ENCODE measurements around the gene MICAL2. TPM values are rescaled to one million over a fixed set of nuclear protein-coding genes. Genes with fewer than 3 reads are reported as not detected.
A peak's percentile ranks its signal among the peaks of the same experiment; 100 is the strongest.

The MICAL2 gene
- total and polyA plus RNA-seq, 2 donors = 17.3 to 26.8 TPM

DNA sequence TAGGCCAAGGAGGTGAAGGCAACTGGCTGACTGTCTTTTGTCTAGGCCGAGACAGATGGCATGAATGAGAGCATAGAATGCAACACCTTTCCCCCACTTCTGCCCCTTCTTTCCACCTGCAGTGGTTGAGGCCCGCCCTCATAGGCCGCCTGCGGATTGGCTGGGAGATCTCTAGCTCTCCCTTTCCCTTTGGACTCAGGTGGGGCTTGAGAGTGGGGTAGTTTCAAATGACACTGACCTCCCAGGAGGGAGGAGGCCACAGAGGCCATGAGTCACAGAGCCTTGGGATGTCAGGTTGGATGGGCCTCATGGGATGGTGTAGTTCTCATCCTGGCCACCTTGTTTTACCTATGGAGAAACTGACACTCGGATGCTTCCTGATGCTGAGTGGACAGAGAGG is 9.1 kb downstream of the MICAL2 start:
- Histone ChIP-seq H3K27ac (ENCODE audit: low read depth in 1 of 2, low read length in 1 of 2) (peak overlapping the region in 1 of 2 donors; percentile 38), H3K36me3 (ENCODE audit: control insufficient read depth in 2 of 2, insufficient read depth in 2 of 2, low read length in 1 of 2) (no peaks in the 10 kb centered on the region), H3K4me3 (ENCODE audit: low read length in 2 of 2) (no peak overlapping the region), H3K9me3 (ENCODE audit: control insufficient read depth in 2 of 2, insufficient read depth in 1 of 2, low read length in 1 of 2) (no peaks in the 10 kb centered on the region), H3K27me3 (ENCODE audit: control insufficient read depth in 2 of 2, insufficient read depth in 1 of 2, low read length in 1 of 2) (no peaks in the 10 kb centered on the region), H3K4me1 (ENCODE audit: control insufficient read depth in 2 of 2, insufficient read depth in 2 of 2, low read length in 2 of 2) (peaks cover 8 to 54% of the 10 kb centered on the region in 2 donors)
- WGBS = 97% methylated on average over 5 of the region's 5 CpGs
- DNase-seq (ENCODE audit: low read depth in 6 of 9, low spot score in 9 of 9) = no peak

GRCh38 chr11:12120031-12121008 is 9.9 kb downstream of the MICAL2 start:
- no peaks in the 10 kb centered on the region for H3K36me3 ChIP-seq (ENCODE audit: control insufficient read depth in 2 of 2, insufficient read depth in 2 of 2, low read length in 1 of 2)
- peaks cover 12 to 59% of the 10 kb centered on the region in 2 donors for H3K4me1 ChIP-seq (ENCODE audit: control insufficient read depth in 2 of 2, insufficient read depth in 2 of 2, low read length in 2 of 2)
- WGBS = 90% methylated on average over 9 of the region's 9 CpGs
- no peak overlapping the region for H3K27ac ChIP-seq (ENCODE audit: low read depth in 1 of 2, low read length in 1 of 2)
- H3K27me3 ChIP-seq (ENCODE audit: control insufficient read depth in 2 of 2, insufficient read depth in 1 of 2, low read length in 1 of 2) = no peaks in the 10 kb centered on the region
- no peak overlapping the region for H3K4me3 ChIP-seq (ENCODE audit: low read length in 2 of 2)
- no peak for DNase-seq (ENCODE audit: low read depth in 6 of 9, low spot score in 9 of 9)
- H3K9me3 ChIP-seq (ENCODE audit: control insufficient read depth in 2 of 2, insufficient read depth in 1 of 2, low read length in 1 of 2) = no peaks in the 10 kb centered on the region

GRCh38 chr11:12121011-12121410 is 10.6 kb downstream of the MICAL2 start:
- H3K36me3 ChIP-seq (ENCODE audit: control insufficient read depth in 2 of 2, insufficient read depth in 2 of 2, low read length in 1 of 2) = no peaks in the 10 kb centered on the region
- H3K27ac ChIP-seq (ENCODE audit: low read depth in 1 of 2, low read length in 1 of 2) = no peak overlapping the region

DNA sequence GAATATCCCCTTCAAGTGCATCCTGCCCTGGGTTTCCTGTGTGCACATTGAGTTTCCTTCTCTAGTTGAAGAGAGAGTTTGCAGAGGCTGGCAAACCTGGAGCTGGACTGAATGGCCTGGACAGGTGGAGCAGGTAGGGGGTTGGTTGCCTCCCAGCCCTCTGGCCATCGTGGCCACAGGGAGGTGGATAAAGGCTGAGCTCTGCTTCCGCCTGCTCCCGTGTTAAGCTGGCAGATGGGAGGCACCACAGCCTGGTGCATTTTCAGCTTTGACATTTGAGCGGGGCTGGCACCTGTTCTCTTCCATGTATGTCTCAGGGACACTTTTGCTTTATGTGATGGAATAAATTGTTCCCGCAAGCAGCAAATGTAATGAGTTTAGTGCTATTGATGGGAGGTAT is 11.1 kb downstream of the MICAL2 start:
- no peaks in the 10 kb centered on the region for H3K9me3 ChIP-seq (ENCODE audit: control insufficient read depth in 2 of 2, insufficient read depth in 1 of 2, low read length in 1 of 2)
- no peak overlapping the region for H3K4me3 ChIP-seq (ENCODE audit: low read length in 2 of 2)
- 94% methylated on average over 5 of the region's 5 CpGs for WGBS
- DNase-seq (ENCODE audit: low read depth in 6 of 9, low spot score in 9 of 9) = no peak
- H3K4me1 ChIP-seq (ENCODE audit: control insufficient read depth in 2 of 2, insufficient read depth in 2 of 2, low read length in 2 of 2) = peaks cover 12 to 59% of the 10 kb centered on the region in 2 donors
- no peaks in the 10 kb centered on the region for H3K36me3 ChIP-seq (ENCODE audit: control insufficient read depth in 2 of 2, insufficient read depth in 2 of 2, low read length in 1 of 2)
- H3K27ac ChIP-seq (ENCODE audit: low read depth in 1 of 2, low read length in 1 of 2) = no peak overlapping the region
- H3K27me3 ChIP-seq (ENCODE audit: control insufficient read depth in 2 of 2, insufficient read depth in 1 of 2, low read length in 1 of 2) = no peaks in the 10 kb centered on the region

More at GRCh38 chr11:12121011-12121410, 10.6 kb downstream of the MICAL2 start:
- Histone ChIP-seq H3K27me3 (ENCODE audit: control insufficient read depth in 2 of 2, insufficient read depth in 1 of 2, low read length in 1 of 2) (no peaks in the 10 kb centered on the region), H3K9me3 (ENCODE audit: control insufficient read depth in 2 of 2, insufficient read depth in 1 of 2, low read length in 1 of 2) (no peaks in the 10 kb centered on the region), H3K4me1 (ENCODE audit: control insufficient read depth in 2 of 2, insufficient read depth in 2 of 2, low read length in 2 of 2) (peaks cover 12 to 59% of the 10 kb centered on the region in 2 donors), H3K4me3 (ENCODE audit: low read length in 2 of 2) (no peak overlapping the region)
- DNase-seq (ENCODE audit: low read depth in 6 of 9, low spot score in 9 of 9) = no peak
- 90% methylated on average over 5 of the region's 5 CpGs for WGBS

- H3K36me3 ChIP-seq (ENCODE audit: control insufficient read depth in 2 of 2, insufficient read depth in 2 of 2, low read length in 1 of 2) = no peaks in the 10 kb centered on the region
- no peaks in the 10 kb centered on the region for H3K27me3 ChIP-seq (ENCODE audit: control insufficient read depth in 2 of 2, insufficient read depth in 1 of 2, low read length in 1 of 2)
- peaks cover 12 to 55% of the 10 kb centered on the region in 2 donors for H3K4me1 ChIP-seq (ENCODE audit: control insufficient read depth in 2 of 2, insufficient read depth in 2 of 2, low read length in 2 of 2)
- H3K9me3 ChIP-seq (ENCODE audit: control insufficient read depth in 2 of 2, insufficient read depth in 1 of 2, low read length in 1 of 2) = no peaks in the 10 kb centered on the region
- no peak for DNase-seq (ENCODE audit: low read depth in 6 of 9, low spot score in 9 of 9)
- 96% methylated on average over 6 of the region's 6 CpGs for WGBS
- no peak overlapping the region for H3K4me3 ChIP-seq (ENCODE audit: low read length in 2 of 2)
- H3K27ac ChIP-seq (ENCODE audit: low read depth in 1 of 2, low read length in 1 of 2) = no peak overlapping the region
Measured at GRCh38 chr11:12122083-12122482, 11.7 kb downstream of the MICAL2 start.

- Histone ChIP-seq H3K4me1 (ENCODE audit: control insufficient read depth in 2 of 2, insufficient read depth in 2 of 2, low read length in 2 of 2) (peaks cover 12 to 44% of the 10 kb centered on the region in 2 donors), H3K4me3 (ENCODE audit: low read length in 2 of 2) (no peak overlapping the region), H3K9me3 (ENCODE audit: control insufficient read depth in 2 of 2, insufficient read depth in 1 of 2, low read length in 1 of 2) (no peaks in the 10 kb centered on the region), H3K27me3 (ENCODE audit: control insufficient read depth in 2 of 2, insufficient read depth in 1 of 2, low read length in 1 of 2) (no peaks in the 10 kb centered on the region), H3K36me3 (ENCODE audit: control insufficient read depth in 2 of 2, insufficient read depth in 2 of 2, low read length in 1 of 2) (no peaks in the 10 kb centered on the region), H3K27ac (ENCODE audit: low read depth in 1 of 2, low read length in 1 of 2) (no peak overlapping the region)
- no peak for DNase-seq (ENCODE audit: low read depth in 6 of 9, low spot score in 9 of 9)
- WGBS = 95% methylated on average over 4 of the region's 4 CpGs
Measured at GRCh38 chr11:12123273-12123672, 12.9 kb downstream of the MICAL2 start.

DNA sequence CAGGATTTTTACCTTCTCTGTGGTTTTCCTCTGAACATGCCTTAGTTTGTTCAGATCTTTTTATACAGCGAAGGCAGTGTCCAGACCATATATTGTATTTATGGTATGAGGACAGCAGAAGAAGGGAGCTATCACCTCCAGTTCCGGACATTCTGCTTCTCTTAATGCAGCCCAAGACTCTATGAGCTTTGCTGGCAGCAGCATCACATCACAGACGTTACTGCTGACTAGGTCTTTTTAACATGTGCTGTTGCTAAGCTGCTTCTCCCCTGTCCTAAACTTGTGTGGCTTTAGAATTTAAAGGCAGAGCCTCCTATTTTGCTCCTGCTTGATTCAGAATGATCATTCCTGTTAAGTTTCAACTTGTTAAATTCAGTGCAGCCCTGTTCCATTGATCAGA is 13.4 kb downstream of the MICAL2 start:
- H3K36me3 ChIP-seq (ENCODE audit: control insufficient read depth in 2 of 2, insufficient read depth in 2 of 2, low read length in 1 of 2) = no peaks in the 10 kb centered on the region
- no peak overlapping the region for H3K4me3 ChIP-seq (ENCODE audit: low read length in 2 of 2)
- H3K27ac ChIP-seq (ENCODE audit: low read depth in 1 of 2, low read length in 1 of 2) = no peak overlapping the region
- no peaks in the 10 kb centered on the region for H3K9me3 ChIP-seq (ENCODE audit: control insufficient read depth in 2 of 2, insufficient read depth in 1 of 2, low read length in 1 of 2)
- H3K27me3 ChIP-seq (ENCODE audit: control insufficient read depth in 2 of 2, insufficient read depth in 1 of 2, low read length in 1 of 2) = no peaks in the 10 kb centered on the region
- DNase-seq (ENCODE audit: low read depth in 6 of 9, low spot score in 9 of 9) = no peak
- 56% methylated on average over 3 of the region's 3 CpGs for WGBS
- peaks cover 12 to 42% of the 10 kb centered on the region in 2 donors for H3K4me1 ChIP-seq (ENCODE audit: control insufficient read depth in 2 of 2, insufficient read depth in 2 of 2, low read length in 2 of 2)

DNA sequence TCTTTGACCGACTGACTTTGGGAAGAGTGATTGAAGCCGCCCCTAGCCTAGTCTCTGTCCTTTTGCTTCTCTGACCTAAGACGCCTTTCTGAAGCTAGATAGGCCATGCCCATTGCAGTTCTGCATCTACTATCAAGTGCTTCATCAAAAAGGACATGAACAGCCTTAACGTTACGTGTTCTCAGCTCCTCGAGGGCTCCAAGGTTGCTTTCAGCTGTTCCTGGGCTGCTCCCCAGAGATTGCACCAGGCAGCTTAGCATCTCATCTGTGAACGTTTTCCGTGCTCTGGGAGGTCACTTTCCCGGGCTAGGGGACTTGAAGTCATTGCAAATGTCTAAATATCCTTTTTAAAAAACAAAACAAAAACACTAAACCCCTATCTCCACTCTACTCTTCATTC is 13.9 kb downstream of the MICAL2 start:
- no peak for DNase-seq (ENCODE audit: low read depth in 6 of 9, low spot score in 9 of 9)
- peaks cover 9 to 37% of the 10 kb centered on the region in 2 donors for H3K4me1 ChIP-seq (ENCODE audit: control insufficient read depth in 2 of 2, insufficient read depth in 2 of 2, low read length in 2 of 2)
- H3K4me3 ChIP-seq (ENCODE audit: low read length in 2 of 2) = no peak overlapping the region
- no peaks in the 10 kb centered on the region for H3K36me3 ChIP-seq (ENCODE audit: control insufficient read depth in 2 of 2, insufficient read depth in 2 of 2, low read length in 1 of 2)
- no peaks in the 10 kb centered on the region for H3K9me3 ChIP-seq (ENCODE audit: control insufficient read depth in 2 of 2, insufficient read depth in 1 of 2, low read length in 1 of 2)
- H3K27ac ChIP-seq (ENCODE audit: low read depth in 1 of 2, low read length in 1 of 2) = no peak overlapping the region
- 86% methylated on average over 9 of the region's 9 CpGs for WGBS
- H3K27me3 ChIP-seq (ENCODE audit: control insufficient read depth in 2 of 2, insufficient read depth in 1 of 2, low read length in 1 of 2) = no peaks in the 10 kb centered on the region

- H3K27ac ChIP-seq (ENCODE audit: low read depth in 1 of 2, low read length in 1 of 2) = peak overlapping the region in 1 of 2 donors; percentile 8
- no peaks in the 10 kb centered on the region for H3K27me3 ChIP-seq (ENCODE audit: control insufficient read depth in 2 of 2, insufficient read depth in 1 of 2, low read length in 1 of 2)
- WGBS = 98% methylated on average over 4 of the region's 4 CpGs
- no peaks in the 10 kb centered on the region for H3K9me3 ChIP-seq (ENCODE audit: control insufficient read depth in 2 of 2, insufficient read depth in 1 of 2, low read length in 1 of 2)
- no peaks in the 10 kb centered on the region for H3K36me3 ChIP-seq (ENCODE audit: control insufficient read depth in 2 of 2, insufficient read depth in 2 of 2, low read length in 1 of 2)
- no peak overlapping the region for H3K4me3 ChIP-seq (ENCODE audit: low read length in 2 of 2)
- peaks cover 6 to 27% of the 10 kb centered on the region in 2 donors for H3K4me1 ChIP-seq (ENCODE audit: control insufficient read depth in 2 of 2, insufficient read depth in 2 of 2, low read length in 2 of 2)
- DNase-seq (ENCODE audit: low read depth in 6 of 9, low spot score in 9 of 9) = no peak
Measured at GRCh38 chr11:12125609-12126149, 15.3 kb downstream of the MICAL2 start.

Measured in thymus (tissue), 11 donors.